ENCODE data around the gene EXOC6B.

GRCh38 chr2:72414137-72414760 lies 411.6 kb downstream of the EXOC6B start:
- TF ChIP-seq EZH2 (optimal IDR thresholded peaks at IDR 0.05; ENCODE audit: low read depth, low read length) (no peak), CTCF (IDR thresholded peaks at IDR 0.05; ENCODE audit: low read length) (no peak)

All from MM.1S (cell line).